Fibroblast of skin of left biceps (primary cell): ENCODE data around the gene TTLL3.

Experiments used
- DNase-seq, 2 experiments: peaks; one replicate each; pipeline ENCODE4 v3.0.0-alpha.2; 2013; ENCODE audit warnings: low read depth in 2 of 2

Gene TTLL3

GRCh38 chr3:9780910-9781309 lies 29.2 kb upstream of the TTLL3 start:
- no peak for DNase-seq

DNA sequence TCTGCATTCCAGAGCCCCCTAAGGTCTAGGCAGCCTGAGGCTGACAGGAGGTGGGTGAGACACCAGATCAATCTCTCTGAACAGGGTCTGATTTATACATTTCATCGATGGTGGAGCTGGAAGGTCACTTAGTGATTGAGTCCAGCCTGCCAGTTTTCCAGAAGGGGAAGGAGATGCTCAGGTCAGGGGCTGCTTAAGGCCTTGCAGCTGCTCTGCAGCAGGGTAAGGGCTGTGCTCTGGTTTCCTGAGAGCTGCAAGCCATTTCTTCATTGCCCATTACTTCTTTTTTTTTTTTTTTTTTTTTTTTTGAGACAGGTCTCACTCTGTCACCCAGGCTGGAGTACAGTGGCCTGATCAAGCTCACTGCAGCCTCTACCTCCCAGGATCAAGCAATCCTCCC lies 28.5 kb upstream of the TTLL3 start:
- no peak for DNase-seq

DNA sequence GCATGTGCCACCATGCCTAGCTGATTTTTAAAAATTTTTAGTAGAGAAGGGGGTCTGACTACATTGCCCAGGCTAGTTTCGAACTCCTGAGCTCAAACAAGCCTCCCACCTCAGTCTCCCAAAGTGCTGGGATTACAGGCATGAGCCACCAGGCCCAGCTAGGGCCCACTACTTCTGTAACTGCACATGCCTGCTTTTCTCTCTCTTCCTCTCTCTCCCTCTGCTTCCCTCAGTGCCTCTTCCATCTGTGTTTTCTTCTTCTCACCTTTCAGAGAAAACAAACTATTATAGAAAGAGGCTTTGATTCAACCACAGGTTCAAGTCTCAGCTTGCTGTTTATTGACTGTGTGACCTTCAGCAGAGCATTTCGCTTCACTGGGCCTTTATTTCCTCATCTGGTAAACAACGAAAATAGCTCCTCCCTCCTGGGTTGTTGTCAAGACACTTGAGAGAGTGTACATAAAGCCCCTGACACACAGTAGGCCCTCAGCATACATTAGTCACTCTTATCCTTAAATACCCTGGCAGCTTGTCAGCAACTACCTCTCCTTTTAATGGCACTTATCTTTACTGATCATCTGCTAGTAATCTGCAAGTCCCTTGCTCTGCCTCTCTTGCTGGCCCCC lies 28.0 kb upstream of the TTLL3 start:
- DNase-seq: no peak

- DNase-seq: no peak
Measured at GRCh38 chr3:9782770-9783169, 27.3 kb upstream of the TTLL3 start.

- no peak for DNase-seq
Measured at GRCh38 chr3:9783954-9784353, 26.1 kb upstream of the TTLL3 start.

DNA sequence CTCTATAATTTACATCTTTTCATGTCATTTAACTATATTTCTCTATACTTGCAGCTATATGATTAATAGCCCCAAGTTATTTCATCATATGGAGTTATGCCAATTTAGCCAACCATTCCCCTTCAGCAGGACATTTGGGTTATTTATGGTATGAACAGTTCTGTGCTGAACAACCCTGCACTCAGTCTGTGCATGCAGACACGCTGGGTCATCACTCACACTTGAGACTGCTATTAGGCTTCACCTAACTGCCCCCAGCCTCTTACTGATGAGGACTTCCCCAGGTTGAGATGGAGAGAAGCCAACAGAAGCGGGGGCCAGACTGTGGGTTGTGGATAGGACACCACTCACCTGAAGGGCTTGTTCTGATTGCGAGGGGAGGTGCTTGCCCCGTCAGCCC lies 25.1 kb upstream of the TTLL3 start:
- DNase-seq: no peak

GRCh38 chr3:9785602-9786001 lies 24.5 kb upstream of the TTLL3 start:
- no peak for DNase-seq

- no peak for DNase-seq
Measured at GRCh38 chr3:9786209-9786739, 23.8 kb upstream of the TTLL3 start.

DNA sequence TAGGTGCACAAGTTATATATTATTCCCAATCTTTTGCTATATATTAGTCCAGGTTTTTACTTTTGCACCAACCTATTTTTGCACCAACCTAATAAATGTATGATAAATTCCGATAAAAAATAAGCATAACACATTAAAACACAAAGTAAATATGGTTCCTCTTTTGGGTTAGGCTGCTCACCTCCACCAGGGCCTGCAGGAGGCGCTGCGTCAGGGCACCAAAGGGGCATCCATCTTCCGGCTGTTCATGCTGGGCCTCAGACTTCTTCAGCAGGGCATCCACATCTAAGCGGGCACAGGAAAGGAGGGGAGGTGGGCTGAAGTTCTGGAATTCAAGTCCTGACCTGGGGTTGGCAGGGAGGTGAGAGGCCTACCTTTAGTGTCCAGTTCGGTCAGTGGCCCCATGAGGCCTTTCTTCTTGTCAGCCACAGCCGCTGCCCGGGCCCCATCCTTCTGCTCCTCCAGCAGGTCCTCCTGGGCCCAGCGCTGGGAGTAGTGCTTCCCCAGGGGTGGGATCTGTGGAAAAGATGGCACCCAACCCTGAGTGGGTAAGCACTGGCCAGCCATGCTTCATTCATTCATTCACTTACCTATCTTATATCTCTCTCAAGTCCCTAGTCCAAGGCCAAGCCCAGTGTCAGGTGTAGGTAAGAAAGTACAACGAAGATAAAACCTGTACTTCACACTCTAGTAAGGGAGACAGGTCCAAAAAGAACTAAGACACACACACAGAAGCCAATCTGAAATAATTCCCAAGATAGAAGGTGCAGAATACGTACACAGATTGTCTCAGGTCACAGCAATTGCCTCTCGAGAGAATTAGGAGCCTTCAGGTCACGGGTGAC lies 23.0 kb upstream of the TTLL3 start:
- DNase-seq: no peak

GRCh38 chr3:9787714-9788113 lies 22.3 kb upstream of the TTLL3 start:
- DNase-seq: no peak

- DNase-seq: no peak
Measured at GRCh38 chr3:9791127-9791526, 18.9 kb upstream of the TTLL3 start.

- no peak for DNase-seq
Measured at GRCh38 chr3:9791790-9792404, 18.2 kb upstream of the TTLL3 start.

DNA sequence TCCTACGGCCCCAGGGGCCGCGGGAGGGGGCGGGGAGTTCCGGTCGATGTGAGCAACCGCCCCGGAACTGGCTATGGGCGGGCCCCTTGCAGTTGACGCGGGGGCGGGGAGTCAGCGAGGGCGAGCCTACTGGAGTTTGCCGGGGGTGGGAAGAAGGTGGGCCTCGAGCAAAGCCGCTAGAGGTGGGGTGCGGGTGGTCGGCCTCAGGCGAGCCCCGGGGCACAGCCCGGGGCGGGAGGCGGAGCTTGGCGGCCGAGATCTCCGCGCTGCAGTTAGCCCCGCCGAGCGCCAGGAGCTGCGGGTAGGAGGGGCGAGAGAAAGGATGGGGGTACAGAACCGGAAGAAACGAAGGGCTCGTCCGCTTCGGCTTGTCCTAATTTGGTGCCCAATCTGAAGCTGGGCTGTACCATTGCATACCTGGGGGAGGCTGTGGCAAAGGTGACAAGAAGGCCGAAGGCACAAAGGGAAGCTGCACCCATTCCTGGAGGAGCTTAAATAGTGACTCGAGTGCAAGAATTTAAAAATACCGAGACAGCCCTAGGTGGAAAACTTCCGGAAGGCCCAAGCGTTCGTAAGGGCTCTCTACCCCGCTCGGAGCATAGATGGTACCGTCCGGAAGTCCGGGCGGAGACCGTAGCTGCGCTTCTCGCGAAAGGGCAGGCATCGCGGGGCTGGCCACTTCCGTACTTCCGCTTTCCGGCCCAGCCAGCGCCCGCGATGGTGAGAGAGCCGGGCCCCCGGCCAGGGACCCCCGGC lies 17.5 kb upstream of the TTLL3 start, which contains the start of the genes ARPC4 and TADA3:
TSS of gene ARPC4 (plus strand) at position 678 of the 756 bp plus-strand sequence. CDS start at position 718, 40 bp downstream.
TSS of gene TADA3 (minus strand) at position 69 of the 756 bp plus-strand sequence. CDS start 1,007 bp downstream, outside the sequence.
- peak; percentile 94 to 96 for DNase-seq

DNA sequence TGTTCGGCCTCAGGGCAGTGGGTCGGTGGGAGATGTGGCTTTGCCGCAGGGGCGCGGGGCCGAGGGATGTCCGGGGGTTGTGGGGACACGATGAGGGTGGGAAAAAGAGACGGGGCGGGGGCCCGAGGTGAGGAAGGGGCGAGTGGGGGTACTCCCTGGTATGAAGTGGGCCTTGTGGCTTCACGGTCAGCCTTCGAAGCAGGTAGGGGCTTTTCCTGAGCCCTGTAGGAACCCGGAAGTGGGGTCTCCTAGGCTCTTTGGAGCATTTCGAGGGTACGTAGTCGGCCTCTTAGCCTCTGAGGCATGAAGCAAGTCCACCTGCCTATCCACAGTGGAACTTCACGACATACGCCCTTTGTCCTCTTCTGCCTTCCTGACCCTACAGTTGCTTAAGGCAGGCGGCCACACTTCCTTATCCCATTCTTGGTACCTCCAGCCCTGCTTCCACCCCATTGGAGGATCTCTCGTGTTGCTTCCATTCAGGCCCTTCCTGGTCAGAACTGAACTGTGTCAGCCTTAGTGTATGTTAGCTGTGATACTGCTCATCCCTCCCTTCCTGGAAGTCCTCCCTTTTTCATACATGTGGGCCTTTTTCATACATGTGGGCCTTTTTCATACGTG lies 16.8 kb upstream of the TTLL3 start:
- no peak for DNase-seq

DNA sequence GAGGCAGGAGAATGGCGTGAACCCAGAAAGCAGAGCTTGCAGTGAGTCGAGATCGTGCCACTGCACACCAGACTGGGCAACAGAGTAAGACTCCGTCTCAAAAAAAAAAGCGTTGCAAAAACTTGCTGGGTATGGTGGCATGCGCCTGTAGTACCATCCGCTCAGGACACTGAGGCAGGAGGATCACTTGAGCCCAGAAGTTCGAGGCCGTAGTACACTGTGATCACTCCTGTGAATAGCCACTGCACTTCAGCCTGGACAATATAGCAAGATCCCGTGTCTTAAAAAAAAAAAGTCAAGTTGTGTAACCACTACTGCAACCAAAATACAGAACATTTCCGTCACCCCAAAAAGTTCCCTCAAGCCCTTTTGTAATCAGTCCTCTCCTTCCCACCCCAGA lies 15.7 kb upstream of the TTLL3 start:
- no peak for DNase-seq

DNA sequence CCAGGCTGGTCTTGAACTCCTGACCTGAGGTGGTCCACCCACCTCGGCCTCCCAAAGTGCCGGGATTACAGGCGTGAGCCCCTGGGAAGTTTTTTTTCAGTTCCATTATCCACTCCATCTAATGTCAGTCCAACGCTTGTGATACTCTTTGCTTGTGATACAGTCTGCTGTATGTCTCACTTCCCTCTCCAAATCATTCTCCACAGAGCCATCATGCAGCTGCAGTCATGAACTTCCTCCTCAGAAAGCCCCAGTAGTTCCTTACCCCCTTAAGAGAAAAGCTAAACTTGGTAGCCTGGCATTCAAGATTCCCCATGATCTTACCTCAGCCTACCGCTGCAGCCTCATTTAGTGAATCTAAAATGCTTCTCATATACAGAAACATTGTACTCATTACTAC lies 14.9 kb upstream of the TTLL3 start:
- DNase-seq: no peak

DNA sequence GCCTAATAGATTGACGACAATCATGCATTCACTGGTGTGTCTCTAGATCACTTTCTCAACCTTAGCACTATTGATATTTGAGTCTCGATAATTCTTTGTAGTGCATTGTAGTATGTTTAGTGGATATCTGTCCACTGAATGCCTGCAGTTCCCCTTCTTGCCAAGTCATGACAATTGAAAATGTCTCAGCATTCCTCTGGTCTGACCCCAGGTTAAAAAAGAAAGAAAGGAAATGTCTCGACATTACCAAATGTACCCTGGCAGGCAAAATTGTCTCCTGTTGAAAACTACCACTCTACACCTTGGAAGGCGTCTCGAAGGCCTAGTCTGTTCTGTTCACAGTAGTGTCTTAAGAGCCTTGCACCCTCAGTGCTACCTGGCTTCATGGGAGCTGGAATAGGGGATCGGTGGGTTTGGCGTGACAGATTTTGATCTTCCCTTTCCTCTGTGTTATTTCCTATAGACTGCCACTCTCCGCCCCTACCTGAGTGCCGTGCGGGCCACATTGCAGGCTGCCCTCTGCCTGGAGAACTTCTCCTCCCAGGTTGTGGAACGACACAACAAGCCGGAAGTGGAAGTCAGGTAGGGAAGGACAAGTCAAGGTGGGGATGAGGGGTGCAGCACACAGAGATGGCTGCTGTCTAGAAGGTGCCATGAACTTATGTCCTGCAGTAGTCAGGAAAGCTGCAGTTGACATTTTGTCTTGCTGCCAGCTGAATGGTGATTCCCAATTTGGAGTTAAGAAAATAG lies 12.7 kb upstream of the TTLL3 start:
- DNase-seq: no peak

- no peak for DNase-seq
Measured at GRCh38 chr3:9800529-9800928, 9.5 kb upstream of the TTLL3 start.

DNA sequence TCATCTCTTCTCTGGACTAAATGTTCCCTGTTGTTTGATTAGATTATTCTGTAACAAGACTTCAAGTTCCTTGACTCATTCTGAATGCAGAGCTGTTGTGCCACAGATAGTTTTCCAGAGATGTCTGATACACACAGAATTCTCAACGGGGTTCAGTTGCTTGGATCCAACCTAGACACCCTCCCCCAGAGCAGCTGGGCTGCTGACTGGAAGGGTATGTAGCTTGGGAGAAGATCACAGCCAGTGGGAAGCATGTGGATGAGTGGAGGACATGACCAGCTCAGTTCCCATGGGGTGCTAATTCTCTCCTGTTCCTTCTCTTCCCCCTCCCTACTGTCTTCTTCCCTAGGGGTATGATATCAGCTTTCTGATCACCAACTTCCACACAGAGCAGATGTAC lies 6.6 kb upstream of the TTLL3 start:
- DNase-seq: no peak

GRCh38 chr3:9804996-9805395 lies 5.1 kb upstream of the TTLL3 start:
- no peak for DNase-seq

DNA sequence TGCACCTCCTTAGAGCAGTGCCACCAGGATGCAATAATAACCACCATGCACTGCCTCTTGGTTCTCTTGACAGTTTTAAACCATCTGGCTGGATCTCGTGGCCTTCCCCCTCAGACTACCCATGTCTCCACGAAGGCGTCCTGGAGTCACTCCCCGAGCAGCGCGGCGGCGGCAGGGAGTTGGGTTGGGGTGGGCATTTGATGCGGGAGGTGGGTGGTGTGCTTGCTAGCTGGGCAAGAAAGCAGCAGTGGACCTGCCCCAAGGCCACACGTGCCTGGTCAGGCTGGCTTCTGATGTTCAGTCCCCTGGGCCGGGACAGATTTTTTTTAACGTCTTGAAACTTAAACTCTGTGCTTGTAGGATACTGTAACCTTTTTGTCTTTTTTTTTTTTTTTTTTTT lies 3.9 kb upstream of the TTLL3 start:
- no peak for DNase-seq
